T-helper 1 cell (primary cell): Measurements from ENCODE around the gene ARL4A.
"Not testable (repeated sequence)": the region's sequence is repeated elsewhere in the genome, so short reads cannot be mapped to it uniquely, and the experiment has no call there.

Experiments
- DNase-seq, 5 donors: peaks; one replicate each; pipeline ENCODE4 v3.0.0-alpha.2; 2012 to 2020
- total RNA-seq, 4 donors: gene quantifications; one replicate each; lab custom pipeline; 2026; lab: John Stamatoyannopoulos, UW

The ARL4A gene, protein sequence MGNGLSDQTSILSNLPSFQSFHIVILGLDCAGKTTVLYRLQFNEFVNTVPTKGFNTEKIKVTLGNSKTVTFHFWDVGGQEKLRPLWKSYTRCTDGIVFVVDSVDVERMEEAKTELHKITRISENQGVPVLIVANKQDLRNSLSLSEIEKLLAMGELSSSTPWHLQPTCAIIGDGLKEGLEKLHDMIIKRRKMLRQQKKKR
- 107 to 190 (median 148) reads per million in 4 donors for total RNA-seq

DNA sequence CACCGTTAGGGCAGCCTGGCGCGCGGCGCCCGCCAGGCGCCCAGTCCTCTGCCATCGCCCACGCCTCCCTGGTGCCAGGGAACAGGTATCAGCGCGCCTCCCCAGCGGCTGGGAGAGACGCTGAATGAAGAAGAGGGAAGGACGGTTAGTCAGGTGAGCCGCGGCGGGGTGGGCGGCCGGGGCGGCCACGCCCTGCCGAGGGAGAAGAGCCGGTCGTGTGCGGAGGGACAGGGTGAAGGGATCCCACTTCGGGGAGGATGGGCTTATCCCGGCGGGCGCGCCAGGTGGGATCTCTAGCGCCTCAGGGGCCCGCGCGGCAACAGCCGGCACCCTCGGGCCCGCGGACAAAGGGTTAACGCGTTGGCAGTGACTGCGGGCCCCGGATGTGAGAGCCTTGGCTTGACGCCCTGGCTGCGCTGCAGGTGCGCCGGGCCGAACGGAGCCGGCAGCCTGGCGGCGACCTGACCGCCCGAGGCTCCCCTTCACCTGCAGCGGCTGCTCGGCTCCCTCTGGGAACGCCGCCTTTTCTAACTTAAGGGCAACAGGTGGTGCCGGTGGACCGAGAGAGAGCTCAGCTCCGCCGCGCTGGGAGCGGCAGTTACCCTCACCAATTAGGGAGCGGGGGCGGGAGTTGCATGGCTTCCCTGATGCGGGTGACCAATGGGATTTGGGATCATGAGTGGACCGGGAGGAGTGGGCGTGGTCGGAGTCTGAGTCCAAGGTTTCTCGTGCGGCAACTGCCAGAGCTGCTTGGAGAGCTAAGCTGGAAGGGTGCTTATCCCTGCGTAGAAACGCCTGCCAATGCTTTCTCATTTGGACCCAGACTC lies at the start of gene ARL4A:
Gene ARL4A, plus strand, starts transcription at position 743 of the 827 bp plus-strand sequence. CDS start 622 bp downstream, outside the sequence.
- peak; percentile 78 to 93 (median 80) for DNase-seq

GRCh38 chr7:12637819-12638592 lies 49.4 kb upstream of the ARL4A start:
- DNase-seq: peak in 1 of 5 donors; percentile 4

DNA sequence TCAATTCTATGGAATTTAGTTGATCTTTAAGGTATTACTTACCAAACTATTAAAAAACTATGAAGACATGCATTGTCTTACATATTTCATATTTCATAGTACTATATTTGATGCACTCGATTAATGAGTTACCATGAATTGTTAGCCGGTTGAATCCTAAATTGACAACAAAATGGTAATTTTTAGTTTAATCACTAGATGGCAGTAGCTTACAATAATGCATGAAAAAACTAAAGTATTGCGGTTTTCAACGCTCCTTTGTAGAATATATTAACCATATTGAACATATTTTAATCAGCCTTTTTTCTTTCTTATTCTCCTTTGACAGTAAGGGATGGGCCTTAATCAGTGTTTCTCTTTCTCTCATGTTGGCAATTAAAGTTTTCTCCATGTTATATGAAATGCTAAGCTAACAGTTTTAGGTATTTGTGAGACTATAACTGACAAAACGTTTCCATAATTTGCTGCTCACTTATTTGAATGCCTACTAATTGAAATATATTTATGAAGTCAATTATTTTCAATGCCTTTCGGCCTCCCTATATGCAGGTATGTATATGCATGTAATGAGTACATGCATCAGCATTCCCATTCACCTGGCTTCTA lies 48.5 kb upstream of the ARL4A start:
- DNase-seq: peak in 1 of 5 donors; percentile 30

DNA sequence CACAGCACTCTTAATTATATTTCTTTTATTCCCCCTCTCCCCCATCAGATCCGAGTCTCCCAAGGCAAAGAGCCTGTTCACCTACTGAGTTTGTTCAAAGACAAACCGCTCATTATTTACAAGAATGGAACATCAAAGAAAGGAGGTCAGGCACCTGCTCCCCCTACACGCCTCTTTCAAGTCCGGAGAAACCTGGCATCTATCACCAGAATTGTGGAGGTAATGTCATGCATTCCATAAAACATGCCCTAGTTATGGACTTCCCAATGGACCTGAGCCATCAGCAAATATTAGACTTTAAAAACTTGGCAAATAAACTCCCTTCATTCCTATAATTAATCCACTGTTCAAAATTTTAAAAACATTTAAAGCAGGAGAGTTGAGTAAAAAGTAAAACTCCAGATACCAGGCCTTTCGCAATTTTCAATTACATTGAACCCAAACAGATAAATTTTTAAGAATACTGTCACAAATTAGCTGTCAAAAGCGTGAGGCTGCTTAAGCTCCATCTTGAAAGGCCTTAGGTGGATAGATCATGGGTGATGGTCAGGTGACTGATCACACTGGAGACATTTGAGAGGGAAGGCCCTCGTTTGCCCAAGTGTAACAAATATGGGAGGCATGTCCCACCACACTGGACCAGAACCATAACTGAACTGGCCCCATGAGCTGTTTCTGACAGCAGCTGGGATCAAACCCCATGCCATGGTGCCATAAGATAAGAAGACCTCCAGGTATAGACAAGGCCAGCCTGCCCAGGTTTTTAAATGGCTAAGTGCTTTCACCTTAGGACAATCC lies 46.9 kb upstream of the ARL4A start:
- DNase-seq: no peak

GRCh38 chr7:12641196-12641595 lies 46.2 kb upstream of the ARL4A start:
- DNase-seq: no peak

- DNase-seq: no peak
Observed at GRCh38 chr7:12642508-12642907, 44.9 kb upstream of the ARL4A start.

GRCh38 chr7:12643001-12643643 lies 44.3 kb upstream of the ARL4A start:
- DNase-seq: no peak

DNA sequence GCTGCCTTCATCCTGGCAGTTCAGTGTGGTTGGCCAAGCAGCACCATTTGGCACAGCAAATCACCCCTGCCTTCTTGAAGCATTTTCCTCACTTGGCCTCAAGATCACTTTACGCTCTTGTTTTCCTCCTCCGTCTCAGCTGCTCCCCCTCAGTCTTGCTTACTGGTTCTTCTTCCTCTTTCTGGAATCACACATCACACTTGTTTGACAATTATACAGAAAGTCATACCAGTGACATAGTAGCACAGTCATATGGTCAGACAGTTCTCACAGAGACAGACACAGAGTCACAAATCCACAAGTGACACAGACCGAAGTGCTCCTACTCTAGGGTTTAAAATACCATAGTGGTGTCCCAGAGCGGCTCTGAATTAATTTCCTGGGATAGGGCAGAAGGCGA lies 43.8 kb upstream of the ARL4A start:
- no peak for DNase-seq

DNA sequence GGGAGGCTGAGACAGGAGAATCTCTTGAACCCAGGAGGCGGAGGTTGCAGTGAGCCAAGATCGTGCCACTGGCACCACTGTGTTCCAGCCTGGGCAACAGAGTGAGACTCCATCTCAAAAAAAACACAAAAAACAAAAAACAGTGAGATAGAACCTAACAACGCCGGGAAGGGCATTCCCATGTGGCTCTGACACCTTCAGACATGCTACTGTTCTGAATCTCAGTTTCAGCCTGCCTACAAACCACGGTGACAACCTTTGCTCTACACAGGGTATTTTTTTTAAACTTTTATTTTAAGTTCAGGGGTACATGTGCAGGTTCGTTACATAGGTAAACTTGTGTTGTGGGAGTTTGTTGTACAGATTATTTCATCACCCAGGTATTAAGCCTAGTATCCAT lies 42.2 kb upstream of the ARL4A start:
- DNase-seq: not testable (repeated sequence)

DNA sequence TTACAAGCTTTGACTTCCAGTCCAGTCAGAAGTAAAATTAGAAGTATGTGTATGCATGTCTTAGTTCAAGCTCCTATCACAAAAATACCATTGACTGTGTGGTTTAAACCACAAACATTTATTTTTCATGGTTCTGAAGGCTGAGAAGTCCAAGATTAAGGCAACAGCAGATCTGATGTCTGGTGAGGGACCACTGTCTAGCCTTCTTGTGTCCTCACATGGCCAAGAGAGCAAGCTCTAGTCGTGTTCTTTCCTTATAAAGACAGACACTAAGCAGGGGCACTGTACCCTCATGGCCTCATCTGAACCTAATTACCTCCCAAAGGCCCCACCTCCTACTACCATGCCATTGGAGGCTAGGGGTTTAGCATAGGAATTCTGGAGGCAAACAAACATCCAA lies 41.3 kb upstream of the ARL4A start:
- no peak for DNase-seq

GRCh38 chr7:12647364-12648219 lies 39.8 kb upstream of the ARL4A start:
- no peak for DNase-seq

DNA sequence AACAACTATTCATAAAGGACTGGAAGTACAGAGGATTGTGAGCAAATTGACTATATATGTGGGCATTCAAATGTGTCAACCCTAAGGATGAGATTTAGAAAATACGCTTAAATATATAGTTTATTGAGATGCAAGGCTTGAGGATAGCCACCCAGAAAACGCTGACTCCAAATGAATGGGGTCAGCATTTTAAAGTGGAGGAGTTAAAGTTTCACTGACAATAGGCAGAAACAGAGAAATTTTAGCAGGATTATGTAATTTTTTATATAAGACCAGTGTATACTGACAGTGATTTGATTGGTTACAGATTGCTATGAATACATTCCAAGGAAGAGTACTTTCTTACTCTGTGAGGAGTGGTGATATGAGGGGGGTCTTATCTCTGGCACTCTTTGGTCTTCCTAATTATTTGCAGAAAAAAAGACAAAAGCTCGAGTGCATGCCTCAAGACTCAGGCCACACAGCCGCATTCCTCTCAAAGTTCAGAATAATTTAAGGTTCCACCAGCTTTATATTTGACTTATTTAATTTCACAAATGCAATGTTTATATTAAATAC lies 38.6 kb upstream of the ARL4A start:
- no peak for DNase-seq

GRCh38 chr7:12649348-12649747 lies 38.1 kb upstream of the ARL4A start:
- no peak for DNase-seq

DNA sequence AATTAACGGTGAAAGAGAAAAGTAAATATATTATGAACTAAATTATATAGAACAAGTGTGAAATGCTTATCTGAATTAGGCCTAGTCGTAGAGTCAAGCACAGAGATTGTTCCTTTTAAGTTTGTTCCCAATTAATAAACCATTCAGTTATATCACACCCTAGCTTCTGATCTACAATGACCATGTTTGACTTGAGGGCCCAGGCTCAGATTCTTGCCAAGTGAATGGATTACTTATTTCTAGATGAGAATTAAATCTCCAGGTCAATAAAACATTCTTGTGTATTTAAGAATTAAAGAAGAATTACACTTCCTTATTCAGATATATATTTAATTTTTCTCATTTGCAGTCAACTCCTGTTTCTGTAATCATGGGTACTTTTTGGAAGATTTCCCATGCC lies 37.4 kb upstream of the ARL4A start:
- no peak for DNase-seq

DNA sequence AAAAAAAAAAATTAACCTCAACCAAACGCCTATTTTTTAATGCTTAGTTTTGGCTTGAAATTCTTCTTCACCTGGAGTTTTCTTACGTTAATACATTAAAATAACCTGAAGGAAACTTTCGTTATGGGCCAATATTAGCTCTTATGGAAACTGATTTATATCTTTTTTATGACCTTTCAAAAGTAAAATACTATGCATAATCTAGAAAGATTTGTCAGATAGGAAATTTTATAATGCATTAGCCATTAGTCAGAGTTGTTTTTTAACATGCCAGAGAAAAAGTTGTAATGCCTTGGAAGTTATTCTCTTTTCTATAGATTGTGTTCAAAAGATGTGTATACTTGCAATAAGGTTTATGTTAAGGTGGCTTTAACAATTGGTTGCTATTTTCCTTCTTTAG lies 34.3 kb upstream of the ARL4A start:
- no peak for DNase-seq

- DNase-seq: no peak
Observed at GRCh38 chr7:12653518-12653917, 33.9 kb upstream of the ARL4A start.

DNA sequence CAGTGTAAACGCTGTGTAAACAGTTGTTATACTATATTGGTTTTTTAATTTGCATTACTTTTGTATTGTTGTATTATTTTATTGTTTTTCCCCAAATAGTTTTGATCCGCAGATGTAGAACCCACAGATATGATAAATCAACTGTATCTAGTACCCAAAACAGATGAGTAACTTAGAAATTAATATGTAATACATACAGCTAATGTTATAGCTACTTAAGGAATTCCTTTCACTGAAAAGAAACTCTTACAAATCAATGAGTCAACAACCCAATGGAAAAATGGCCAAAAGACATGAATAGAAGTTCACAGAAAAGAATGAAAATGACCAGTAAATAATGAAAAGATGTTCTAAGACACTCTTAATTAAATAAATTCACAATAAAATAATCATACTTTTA lies 32.3 kb upstream of the ARL4A start:
- DNase-seq: no peak

GRCh38 chr7:12660423-12660822 lies 27.0 kb upstream of the ARL4A start:
- not testable (repeated sequence) for DNase-seq

- DNase-seq: not testable (repeated sequence)
Observed at GRCh38 chr7:12660986-12661385, 26.4 kb upstream of the ARL4A start.

DNA sequence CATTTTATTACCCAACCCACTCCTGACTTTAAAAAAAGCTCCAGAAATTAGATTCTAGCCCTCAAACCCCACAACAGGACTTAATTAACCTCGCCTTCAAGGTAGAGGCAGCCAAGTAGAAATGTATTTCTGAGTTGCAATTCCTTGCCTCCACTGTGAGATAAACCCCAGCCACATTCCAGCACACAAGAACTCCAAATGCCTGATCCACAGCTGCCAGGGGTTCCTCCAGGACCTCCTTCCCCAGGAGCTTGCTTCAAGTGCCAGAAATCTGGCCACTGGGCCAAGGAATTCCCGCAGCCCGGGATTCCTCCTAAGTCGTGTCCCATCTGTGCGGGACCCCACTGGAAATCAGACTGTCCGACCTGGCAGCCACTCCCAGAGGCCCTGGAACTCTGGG lies 25.9 kb upstream of the ARL4A start:
- no peak for DNase-seq
